A204.1 (cell line): ENCODE results near the gene C12orf76.
"Not testable (repeated sequence)": the region's sequence is repeated elsewhere in the genome, so short reads cannot be mapped to it uniquely, and the experiment has no call there.

Experiments used
- FAIRE-seq: peaks from 2 replicates; lab custom pipeline; 2012; peaks lifted over from hg19 to GRCh38; lab: Jason Lieb, UNC

The C12orf76 gene

GRCh38 chr12:110062241-110062640, 13.9 kb upstream of the C12orf76 start:
- FAIRE-seq = no peak

- FAIRE-seq = no peak
Observed at GRCh38 chr12:110059651-110060000, 11.3 kb upstream of the C12orf76 start.

- FAIRE-seq = no peak
Observed at GRCh38 chr12:110058875-110059615, 10.7 kb upstream of the C12orf76 start.

- not testable (repeated sequence) for FAIRE-seq
Observed at GRCh38 chr12:110056643-110057042, 8.3 kb upstream of the C12orf76 start.

- FAIRE-seq = not testable (repeated sequence)
Observed at GRCh38 chr12:110055375-110056352, 7.3 kb upstream of the C12orf76 start.

GRCh38 chr12:110050927-110051326, 2.6 kb upstream of the C12orf76 start:
- no peak for FAIRE-seq

GRCh38 chr12:110049666-110050065, 1.3 kb upstream of the C12orf76 start:
- not testable (repeated sequence) for FAIRE-seq

- not testable (repeated sequence) for FAIRE-seq
Observed at GRCh38 chr12:110049034-110049433, 712 bp upstream of the C12orf76 start.

GRCh38 chr12:110047297-110047940, 903 bp downstream of the C12orf76 start:
- FAIRE-seq = no peak

- FAIRE-seq = no peak
Observed at GRCh38 chr12:110046451-110047187, 1.7 kb downstream of the C12orf76 start.

- no peak for FAIRE-seq
Observed at GRCh38 chr12:110042264-110042663, 6.1 kb downstream of the C12orf76 start.

GRCh38 chr12:110039085-110039807, 9.1 kb downstream of the C12orf76 start:
- no peak for FAIRE-seq

GRCh38 chr12:110038741-110039084, 9.6 kb downstream of the C12orf76 start:
- no peak for FAIRE-seq

- FAIRE-seq = no peak
Observed at GRCh38 chr12:110037315-110037714, 11.0 kb downstream of the C12orf76 start.

GRCh38 chr12:110035534-110036104, 12.7 kb downstream of the C12orf76 start:
- no peak for FAIRE-seq

- FAIRE-seq = no peak
Observed at GRCh38 chr12:110033888-110034287, 14.4 kb downstream of the C12orf76 start.

GRCh38 chr12:110029290-110029815, 19.0 kb downstream of the C12orf76 start:
- no peak for FAIRE-seq

- no peak for FAIRE-seq
Observed at GRCh38 chr12:110028323-110028722, 20.0 kb downstream of the C12orf76 start.

GRCh38 chr12:110024051-110024450, 24.3 kb downstream of the C12orf76 start:
- no peak for FAIRE-seq

GRCh38 chr12:110023059-110023980, 25.0 kb downstream of the C12orf76 start:
- no peak for FAIRE-seq
